KG1 (cell line): ENCODE data around the gene BHMT2.

ENCODE experiments used
- DNase-seq: peaks from one replicate; lab custom pipeline; 2025; lab: John Stamatoyannopoulos, UW

BHMT2 gene

DNA sequence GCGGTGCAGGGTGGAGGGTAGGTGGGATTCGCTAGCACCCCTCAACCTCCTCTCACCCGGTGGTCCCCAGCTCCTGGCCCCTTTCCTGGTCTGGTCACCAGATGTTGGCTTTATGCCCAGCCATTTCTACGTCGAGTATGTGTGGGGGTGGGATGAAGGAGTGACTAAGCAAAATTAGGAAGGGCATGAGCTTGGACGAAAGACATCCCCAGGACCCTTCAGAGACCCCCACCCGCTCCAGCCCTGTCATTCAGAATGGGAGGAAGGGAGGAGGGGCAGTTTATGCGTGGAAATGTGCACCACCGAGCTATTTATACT, 742 bp downstream of the BHMT2 start:
- no peak for DNase-seq

DNA sequence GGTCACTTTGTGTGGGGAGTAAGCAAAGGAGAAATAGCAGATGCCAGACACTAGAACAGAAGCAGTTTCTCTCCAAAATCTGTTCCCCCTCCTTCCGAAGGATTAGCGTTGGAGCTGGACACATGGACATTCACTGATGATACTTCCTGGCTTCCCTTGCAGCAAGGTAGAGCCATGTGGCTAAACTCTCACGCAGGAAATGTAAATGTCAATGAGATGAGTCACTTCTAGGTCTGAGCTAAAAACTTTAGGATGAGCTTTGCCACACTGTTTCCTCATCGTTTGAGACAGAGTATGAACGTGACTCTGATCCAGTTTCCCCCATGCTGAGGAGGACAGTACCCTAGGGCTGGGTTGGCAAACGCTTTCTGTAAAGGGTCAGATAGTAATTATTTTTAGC, 5.1 kb downstream of the BHMT2 start:
- DNase-seq, result no peak

DNA sequence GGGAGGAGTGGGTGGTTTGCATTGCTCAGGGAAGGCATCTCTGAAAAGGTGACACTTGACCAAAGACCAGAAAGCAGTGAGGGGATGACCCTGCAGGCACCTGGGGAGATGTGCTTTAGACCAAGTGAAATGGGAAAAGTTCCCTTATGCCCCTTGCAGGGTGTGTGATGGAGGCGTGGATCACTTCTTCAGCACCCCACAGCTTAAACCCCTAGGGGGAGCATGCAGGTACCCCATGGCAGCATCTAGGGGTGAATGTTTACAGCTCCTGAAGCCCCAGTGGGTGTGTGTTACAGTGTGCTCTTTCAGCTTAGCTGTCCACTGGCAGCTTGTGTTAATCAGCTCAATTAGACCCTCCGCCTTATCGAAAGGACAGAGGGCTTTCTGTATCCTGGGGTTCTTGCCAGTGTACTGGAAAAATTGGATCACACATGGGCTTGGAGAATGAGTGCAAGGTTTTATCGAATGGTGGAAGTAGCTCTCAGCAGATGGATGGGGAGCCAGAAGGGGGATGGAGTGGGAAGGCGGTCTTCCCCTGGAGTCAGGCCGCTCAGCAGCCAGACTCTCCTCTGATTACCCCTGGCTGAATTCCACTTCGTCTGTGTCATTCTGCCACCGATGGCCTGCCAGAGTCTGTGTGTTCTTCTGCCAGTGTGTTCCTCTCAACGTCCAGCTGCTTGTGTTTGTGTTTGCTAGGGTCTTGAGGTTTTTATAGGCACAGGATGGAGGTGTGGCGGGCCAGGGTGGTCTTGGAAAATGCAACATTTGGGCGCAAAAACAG, 6.3 kb downstream of the BHMT2 start:
- DNase-seq, result no peak

DNA sequence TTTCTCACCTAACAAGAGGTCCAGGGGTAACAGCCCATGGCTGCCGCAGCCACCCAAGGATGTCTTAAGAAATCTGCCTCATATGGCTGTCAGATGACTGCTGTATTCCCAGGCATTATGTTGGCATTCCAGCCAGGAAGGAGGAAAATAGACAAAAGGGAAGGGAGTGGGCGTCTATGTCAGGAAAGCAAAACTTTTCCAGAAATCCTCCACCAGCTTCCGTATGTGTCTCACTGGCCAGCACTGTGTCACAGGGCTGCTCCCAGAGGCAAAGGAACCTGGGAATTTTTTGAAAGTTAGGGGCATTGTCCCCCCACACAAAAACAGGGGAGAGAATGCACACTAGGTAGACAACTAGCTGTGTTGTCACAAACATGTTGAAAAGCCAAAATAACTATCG, 7.3 kb downstream of the BHMT2 start:
- no peak for DNase-seq

DNA sequence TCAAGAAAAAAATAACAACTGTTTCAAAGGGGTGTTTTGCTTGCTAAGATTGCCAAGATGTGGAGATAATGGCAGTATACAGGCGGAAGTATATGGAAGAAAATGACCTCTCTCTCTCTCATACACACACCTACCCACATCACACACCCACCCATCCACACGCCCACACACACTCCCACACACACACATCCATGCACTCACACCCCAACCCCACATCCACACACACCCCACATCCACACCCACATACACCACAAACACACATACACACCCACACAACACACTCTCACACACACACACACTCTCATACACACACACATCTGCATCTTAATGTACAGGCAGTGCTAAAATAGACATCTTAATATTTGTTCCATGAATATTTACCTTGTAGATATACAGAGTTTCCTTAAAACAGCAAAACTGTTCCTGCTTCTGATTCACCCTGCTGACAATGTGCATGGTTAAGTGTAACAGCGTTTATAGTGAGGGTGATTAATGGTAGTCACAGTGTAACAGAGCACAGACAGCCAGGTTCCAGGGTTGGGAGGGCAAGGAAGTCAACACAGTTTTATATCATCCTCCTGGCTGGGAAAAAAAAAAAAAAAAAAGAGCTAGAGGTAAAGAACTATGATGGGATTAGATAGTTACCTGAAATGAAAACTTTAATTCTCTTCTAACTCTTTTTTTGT, 8.3 kb downstream of the BHMT2 start:
- no peak for DNase-seq

DNA sequence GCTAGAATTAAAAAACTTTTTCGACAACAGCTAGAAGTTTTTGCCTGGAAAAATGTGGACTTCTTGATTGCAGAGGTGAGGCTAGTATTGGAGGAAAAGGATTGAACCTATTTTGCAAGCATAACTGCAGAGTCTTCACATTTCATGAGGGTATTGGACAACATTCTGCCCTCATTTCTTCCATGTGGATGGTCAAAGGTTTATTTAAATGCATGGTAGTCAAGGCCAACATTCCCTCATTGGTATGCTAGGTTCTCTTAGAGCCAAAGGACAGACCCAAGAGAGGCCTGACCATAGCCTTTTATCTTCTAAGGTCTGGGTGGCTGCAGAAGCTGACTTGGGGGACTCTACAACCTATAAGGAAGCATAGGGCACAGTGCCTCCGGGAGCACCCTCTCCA, 11.2 kb downstream of the BHMT2 start:
- no peak for DNase-seq

DNA sequence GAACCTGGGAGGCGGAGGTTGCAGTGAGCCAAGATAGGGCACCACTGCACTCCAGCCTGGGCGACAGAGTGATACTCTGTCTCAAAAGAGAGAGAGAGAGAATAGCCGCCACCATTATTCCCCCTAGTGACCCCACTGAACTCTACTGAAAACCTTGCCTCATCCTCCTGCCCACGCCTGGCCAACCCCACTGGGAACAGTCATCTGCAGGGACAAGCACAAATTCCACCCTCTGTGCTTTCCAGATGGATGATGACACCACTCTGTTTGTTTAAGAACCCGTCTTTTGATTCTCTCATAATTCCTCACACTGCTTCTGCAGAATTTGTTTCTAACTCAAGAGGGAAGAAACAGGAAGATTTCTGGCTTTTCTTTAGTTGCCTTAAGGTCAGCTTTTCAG, 12.2 kb downstream of the BHMT2 start:
- no peak for DNase-seq

DNA sequence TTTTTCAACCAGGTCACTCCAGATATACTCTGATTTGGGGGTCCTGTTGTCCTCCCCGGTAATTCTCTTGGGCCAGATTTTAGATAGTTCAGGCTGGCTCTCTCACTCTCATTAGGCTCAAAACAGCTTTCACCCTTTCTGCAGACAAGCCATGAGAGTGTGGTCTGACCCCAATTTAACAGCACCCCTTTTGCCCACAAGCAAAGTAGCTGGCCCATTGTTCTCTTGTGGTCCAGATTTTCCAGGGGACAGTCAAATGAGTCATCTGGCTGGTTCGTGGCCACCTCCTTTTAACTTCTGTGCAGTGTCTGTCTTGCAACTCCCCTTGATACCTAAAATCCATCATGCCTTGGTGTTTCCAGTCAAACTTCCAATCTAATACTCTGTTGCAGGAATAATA, 16.5 kb downstream of the BHMT2 start:
- DNase-seq, result no peak

DNA sequence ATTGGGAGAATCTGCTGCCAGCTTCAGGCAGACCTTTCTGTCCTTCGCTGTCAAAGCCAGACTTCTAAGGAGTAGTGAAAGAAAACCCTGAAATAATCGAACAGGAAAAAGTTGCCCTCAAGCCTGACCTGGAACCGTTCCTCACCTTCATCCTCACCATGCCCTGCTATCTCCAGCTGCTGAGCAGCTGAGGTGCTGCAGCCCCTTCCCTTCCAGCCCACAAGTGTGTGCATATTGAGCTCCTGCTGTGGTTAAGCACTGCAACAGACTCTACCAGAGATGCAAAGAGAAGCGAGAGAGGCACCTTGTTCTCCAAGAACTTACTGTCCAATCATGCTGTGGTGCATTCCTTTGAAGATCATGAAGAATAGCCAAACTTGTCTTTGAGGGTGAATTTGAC, 18.9 kb downstream of the BHMT2 start:
- no peak for DNase-seq

DNA sequence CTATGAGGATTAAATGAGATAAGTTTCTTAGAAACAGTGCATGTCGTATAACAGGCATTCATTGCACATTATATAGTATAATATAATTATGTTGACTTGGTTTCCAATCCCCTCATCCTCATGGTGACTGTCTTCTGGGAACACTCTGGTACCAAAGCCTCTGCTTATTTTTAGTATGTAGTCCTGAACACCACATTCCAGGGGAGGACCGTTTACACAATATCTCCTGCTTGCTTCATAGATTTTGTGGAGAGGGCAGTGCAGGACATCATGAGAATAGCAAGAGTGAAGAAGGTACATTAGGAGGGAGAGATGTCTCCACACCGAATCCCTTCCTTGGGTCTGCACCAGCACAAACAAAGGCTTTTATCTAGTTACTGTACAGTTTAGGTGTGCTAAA, 21.5 kb downstream of the BHMT2 start:
- DNase-seq, result no peak

DNA sequence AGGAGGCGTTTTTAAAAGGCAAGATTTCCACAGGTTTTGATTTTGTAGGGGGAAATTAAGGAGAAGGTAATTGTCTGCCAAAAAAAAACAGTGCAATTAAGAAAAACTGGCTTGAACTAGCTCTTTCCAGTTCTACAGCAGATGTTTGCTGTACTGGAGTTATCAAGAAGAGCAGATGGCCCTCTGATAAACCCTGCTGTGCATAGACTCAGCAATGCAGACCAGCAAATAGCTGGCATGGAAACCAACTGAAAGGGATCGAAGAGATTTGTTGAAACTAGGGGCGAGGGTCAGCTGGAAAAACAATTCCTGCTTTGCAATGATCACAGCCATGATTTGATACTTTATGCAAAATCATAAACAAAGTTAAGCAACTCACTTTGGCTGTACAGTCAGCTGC, 24.2 kb downstream of the BHMT2 start:
- no peak for DNase-seq

DNA sequence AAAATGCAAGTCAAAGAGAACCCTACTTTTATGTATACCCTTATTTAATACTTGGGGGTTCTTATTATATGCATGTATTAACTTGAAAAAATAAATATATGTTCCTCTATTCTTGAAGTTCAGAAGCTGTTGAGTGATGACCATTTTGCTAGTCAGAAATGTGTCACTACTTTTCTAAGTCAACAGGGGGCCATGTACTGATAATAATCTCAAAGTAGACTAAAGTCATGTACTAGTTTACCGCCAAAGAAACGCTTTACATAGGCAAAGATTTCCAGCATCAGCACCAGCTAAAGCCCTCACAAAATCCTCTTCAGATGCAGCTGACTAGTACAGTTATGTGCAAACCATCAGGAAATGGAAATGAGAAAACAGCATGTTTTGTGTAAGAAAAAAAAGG, 36.3 kb downstream of the BHMT2 start:
- no peak for DNase-seq

DNA sequence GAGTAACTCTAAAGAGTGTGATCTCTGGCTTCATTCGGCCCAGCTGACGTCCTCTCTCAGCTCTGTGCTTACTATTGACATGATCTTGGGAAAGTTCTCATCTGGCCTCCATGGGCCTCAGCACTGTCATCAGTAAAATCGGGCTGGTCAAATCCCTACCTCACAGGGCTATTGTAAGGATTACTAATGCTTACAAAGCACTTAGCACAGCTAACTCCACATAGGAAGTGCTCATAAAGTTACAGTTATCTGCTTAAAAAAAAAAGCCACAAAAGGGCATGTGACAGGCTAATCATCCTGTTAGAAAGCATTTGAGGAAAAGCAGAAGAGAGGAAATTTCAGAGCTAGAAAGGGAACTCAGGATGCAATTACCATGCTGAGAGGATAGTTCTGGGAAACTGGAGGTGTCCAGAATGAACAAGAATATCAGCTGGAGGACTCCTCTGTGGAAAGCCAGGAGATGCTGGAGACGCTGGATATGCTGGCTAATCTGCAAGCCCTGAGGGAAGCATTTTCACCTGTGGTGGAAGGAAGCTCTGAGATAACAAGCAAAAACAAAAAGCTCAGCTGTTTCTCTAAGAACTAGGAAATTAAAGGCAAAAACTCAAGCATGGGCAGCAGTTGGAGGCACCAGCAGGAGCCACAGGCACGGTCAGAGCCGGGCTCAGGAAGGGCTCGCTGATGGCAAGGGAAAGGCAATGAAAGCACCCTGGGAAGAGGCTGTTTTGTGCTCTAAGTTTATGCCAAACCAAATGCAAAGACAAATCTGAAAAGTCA, 37.6 kb downstream of the BHMT2 start:
- DNase-seq, result no peak

DNA sequence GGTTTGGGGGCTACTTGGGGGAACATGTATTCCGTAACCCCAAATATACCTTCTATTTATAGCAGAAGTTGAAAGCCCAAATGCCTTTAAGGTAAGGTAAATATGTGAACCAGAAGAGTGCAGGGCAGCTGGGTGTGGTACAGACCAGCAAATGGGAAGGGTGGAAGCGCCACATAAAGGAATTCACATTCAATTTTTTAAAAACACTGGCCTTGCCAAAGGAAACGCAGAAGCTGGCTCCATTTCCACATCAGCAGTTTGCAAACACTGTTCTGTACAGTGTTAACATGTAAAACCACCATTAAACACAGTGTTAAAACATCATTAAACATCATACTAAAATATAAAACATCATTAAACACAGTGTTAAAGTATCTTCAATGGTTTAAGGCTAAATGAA, 38.5 kb downstream of the BHMT2 start:
- no peak for DNase-seq

DNA sequence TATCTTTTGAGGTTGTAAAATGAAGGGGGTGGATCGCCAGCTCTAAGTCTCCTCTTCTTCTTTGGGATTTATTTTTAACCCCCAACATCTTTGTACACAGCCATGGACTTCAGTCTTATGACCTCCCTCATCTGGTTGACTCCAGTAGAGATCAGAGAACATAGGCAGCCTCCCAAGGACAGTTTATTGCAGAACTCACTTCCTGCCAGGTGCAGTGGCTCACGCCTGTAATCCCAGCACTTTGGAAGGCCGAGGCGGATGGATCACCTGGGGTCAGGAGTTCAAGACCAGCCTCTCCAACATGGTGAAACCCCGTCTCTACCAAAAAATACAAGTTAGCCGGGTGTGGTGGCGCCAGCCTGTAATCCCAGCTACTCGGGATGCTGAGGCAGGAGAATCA, 39.2 kb downstream of the BHMT2 start:
- no peak for DNase-seq

DNA sequence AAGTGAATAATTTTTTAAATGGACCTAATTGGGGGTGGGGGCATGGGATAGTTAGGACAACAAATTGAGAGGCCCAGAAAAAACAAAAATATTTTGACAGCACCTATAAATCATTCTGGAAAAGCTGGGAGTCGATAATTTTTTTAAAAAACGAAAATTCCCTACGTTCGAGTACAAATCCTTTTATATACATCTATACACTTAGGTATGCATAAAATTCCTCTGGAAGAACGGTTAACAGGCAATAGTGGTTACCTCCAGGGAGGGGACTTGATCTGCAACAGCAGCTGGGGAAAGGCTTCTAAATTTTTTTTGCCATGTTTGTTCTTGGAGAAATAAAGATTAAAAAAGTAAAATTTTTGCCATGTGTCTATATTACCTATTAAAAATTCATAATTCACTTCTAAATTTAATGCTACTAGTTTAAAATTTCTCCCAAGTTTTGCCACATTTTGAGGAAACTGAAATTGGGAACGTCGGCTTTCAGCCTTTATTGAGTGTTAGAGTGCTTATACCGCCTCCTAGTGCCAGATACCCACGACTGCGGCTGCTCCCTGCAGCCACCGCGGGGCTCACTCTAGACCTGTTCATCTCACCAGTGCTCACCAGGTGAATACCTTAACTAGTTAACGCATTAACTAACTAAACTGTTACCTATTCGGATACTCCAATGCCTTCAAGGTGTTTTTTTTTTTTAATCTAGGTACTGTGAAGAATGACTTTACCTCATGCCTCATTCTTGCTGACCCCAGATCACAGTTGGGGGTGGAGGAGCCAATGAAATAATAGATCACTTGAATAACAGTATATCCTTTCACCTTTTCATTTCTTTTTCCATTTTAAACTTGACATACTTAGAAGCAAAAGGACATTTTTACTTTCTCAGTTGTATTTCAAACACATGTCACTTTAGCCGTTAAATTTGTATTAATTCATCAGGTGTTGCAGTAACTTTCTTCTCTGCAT, 40.2 kb downstream of the BHMT2 start:
- DNase-seq, result no peak

DNA sequence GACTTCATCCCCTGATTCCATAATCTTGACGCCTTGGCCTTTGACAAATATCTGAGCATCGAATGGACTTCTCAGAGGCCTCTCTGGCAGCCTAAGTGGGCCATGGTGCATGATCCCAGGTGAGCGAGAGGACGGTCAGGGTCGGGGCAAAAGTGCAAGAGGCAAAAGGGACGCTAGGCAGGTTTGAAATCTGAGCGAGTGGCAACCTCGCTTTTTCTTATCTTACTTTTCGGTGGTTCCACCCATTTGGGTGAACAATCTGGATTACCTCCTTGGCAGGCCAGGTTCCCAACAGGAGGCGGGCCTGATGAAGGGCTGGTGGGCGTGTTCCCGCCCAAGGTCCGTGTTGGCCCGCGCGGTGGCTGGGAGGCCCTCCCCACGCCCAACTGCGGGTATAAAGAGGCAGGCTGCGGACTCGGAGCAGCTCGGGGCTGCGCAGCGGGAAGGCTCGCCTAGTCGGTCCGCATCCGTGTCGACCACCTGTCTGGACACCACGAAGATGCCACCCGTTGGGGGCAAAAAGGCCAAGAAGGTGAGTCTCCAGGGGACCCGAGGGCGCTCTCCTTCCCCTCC, 41.9 kb downstream of the BHMT2 start, which contains the start of gene BHMT:
Gene BHMT, plus strand, starts transcription at position 423 of the 573 bp plus-strand sequence. Its CDS starts 77 bp downstream, at position 500.
- no peak for DNase-seq

DNA sequence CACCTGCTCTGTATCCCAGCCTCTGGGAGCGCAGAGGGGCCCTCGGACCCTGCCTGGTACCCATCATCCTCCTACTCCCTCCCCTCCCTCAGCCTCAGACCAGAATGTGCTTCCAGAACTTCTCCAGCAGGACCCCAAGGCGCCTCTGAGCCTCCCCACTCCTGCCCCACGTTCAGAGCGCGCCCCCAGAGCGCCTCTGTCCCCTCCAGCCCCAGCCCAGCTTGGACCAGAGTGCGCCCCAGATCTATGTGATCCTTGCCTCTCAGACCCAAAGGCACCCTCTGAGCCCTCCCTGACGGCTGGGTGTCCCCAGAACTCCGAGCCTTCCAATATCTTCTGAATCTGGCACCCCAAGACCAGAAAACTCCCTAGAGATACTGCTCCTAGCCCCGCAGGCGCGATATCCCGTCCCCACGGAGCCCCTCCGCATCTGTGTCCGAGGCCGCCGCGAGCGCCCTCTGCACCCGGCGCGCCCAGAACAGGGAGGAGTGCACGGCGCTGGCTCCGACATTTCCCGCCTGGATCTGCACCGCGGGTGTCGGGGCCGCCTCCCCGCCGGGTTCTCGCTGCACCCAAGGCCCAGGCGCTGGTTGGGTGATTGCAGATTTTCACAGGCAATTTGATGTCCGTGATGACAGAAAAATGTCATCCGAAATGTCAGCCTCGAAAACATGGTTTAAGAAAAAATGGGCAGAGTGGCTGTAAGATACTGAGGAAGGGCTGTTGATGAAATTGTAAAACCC, 42.6 kb downstream of the BHMT2 start:
- no peak for DNase-seq

DNA sequence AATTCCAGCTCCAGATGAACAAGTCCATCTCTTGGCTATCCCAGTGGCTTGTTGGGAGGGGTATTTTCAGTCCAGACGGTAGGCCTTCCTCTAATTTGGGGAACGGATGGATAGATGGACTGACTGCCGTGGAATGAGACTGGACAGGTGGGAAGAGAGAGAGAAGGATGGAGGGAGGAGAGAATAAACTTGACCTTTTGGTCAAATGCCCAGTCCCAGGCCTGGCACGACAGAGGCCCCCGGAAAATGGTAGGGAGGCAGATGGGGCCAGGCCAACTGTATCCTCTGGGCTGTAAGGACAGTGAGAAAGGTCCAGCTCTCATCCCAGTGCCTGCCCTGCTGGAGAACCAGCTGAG, 43.1 kb downstream of the BHMT2 start:
- DNase-seq, result no peak

DNA sequence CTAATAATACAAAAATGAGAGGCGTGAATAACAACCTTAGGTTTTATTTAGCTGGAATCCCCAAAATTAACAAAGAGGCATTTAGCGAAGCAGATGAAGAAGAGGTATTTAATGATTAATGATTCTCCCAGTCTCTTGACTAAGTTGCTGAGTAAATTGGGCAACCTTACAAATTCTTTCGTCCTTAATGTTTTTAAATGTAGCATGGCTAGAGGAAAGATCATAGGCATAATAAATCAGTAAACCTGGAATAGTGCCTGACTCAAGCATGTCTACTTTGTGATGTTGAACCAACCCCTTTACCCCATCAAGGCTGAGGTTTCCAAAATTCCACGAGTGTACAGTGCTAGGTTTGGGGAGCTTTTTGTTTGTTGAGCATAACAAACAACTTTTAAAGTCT, 49.9 kb downstream of the BHMT2 start:
- DNase-seq, result no peak

DNA sequence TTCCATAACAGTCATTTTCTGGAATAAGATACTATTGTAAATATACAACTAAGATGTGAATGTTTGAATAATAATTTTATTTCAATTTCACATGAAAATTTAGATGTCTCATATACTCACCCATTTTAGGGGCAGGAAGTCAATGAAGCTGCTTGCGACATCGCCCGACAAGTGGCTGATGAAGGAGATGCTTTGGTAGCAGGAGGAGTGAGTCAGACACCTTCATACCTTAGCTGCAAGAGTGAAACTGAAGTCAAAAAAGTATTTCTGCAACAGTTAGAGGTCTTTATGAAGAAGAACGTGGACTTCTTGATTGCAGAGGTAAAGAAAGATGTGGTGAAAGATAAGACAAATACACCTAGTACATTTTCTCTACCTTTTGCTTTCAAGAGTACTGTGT, 50.7 kb downstream of the BHMT2 start:
- DNase-seq, result no peak
